Endothelial cell of umbilical vein (primary cell): ENCODE measurements around the gene MTR. TPM values are rescaled to one million over a fixed set of nuclear protein-coding genes. Genes with fewer than 3 reads are reported as not detected.

Experiments
- BruUV-seq: library from RNA; stranded (reverse); fragments of 400-500 nt; replicated peaks from 2 replicates; lab custom pipeline; 2021; lab: Mats Ljungman, UMichigan
- CTCF ChIA-PET: fragments of 300-600, 350-600 bp; sonication (Branson Sonifier 250); formaldehyde crosslinking; loops from one replicate; lab custom pipeline; 2021; ENCODE audit warnings: antibody characterized with exemption, inconsistent platforms; lab: Charles Lee
- POLR2A ChIA-PET: fragments of 300-600, 350-600 bp; sonication (Branson Sonifier 250); formaldehyde crosslinking; loops from one replicate; lab custom pipeline; 2021; ENCODE audit warnings: antibody characterized with exemption, inconsistent platforms; lab: Charles Lee
- DNase-seq: peaks from one replicate; pipeline ENCODE4 v3.0.0-alpha.2; 2011; ENCODE audit warnings: low read depth, low spot score
- FAIRE-seq: peaks from 2 replicates; lab custom pipeline; 2011; peaks lifted over from hg19 to GRCh38; lab: Jason Lieb, UNC
- H2AFZ ChIP-seq: 2 replicates; pipeline ENCODE4 v1.6.0; 2012; ENCODE audit warnings: low read depth, low read length, control low read depth, inconsistent platforms
- H3K27ac ChIP-seq: 2 replicates; pipeline ENCODE4 v1.5.1; 2011; ENCODE audit warnings: low read depth, mild to moderate bottlenecking, control low read depth, low read length, moderate library complexity; ENCODE audit not compliant: insufficient read depth
- H3K27me3 ChIP-seq, 2 experiments: 2 replicates each; pipeline versions ENCODE4 v1.6.0 to v1.6.1; 2011; ENCODE audit warnings: low read length in 2 of 2, mixed read lengths in 1 of 2; ENCODE audit not compliant: control insufficient read depth in 2 of 2, insufficient read depth in 2 of 2
- H3K36me3 ChIP-seq, 2 experiments: 2 replicates in 1 of 2; 3 replicates in 1 of 2; pipeline ENCODE4 v1.5.1; 2011; ENCODE audit warnings: low read length in 2 of 2, mild to moderate bottlenecking in 1 of 2, moderate library complexity in 1 of 2; ENCODE audit not compliant: control insufficient read depth in 2 of 2, insufficient read depth in 2 of 2; ENCODE audit errors: extremely low read depth in 1 of 2
- H3K4me1 ChIP-seq: 3 replicates; pipeline ENCODE4 v1.5.1; 2011; ENCODE audit warnings: mild to moderate bottlenecking, low read length; ENCODE audit not compliant: control insufficient read depth, insufficient read depth; ENCODE audit errors: extremely low read depth
- H3K4me2 ChIP-seq: 2 replicates; pipeline ENCODE4 v1.6.1; 2011; ENCODE audit warnings: low read length, control low read depth, mixed read lengths; ENCODE audit not compliant: insufficient read depth
- H3K4me3 ChIP-seq, 3 experiments: fragments of 200-600 bp in 1 of 3; sonication (generic), shearing (Covaris generic) in 1 of 3; replicated peaks in 1 of 3; 2 replicates each; pipeline ENCODE4 v1.5.1; 2011 to 2016; ENCODE audit warnings: control low read depth in 3 of 3, low read length in 3 of 3, mild to moderate bottlenecking in 2 of 3, inconsistent platforms in 1 of 3, low read depth in 1 of 3, moderate library complexity in 1 of 3; ENCODE audit not compliant: insufficient read depth in 1 of 3
- H3K79me2 ChIP-seq: 2 replicates; pipeline ENCODE4 v1.6.0; 2012; ENCODE audit warnings: low read length, inconsistent platforms; ENCODE audit not compliant: control insufficient read depth, insufficient read depth
- H3K9ac ChIP-seq: replicated peaks from 2 replicates; pipeline ENCODE3; 2011; ENCODE audit warnings: low read length, control low read depth; ENCODE audit not compliant: insufficient read depth; ENCODE audit errors: extremely low read depth
- H3K9me1 ChIP-seq: replicated peaks from 3 replicates; pipeline ENCODE4 v1.6.0; 2011; ENCODE audit warnings: mild to moderate bottlenecking, low read length; ENCODE audit not compliant: control insufficient read depth, insufficient read depth; ENCODE audit errors: extremely low read depth
- H3K9me3 ChIP-seq: replicated peaks from 2 replicates; pipeline ENCODE4 v1.5.1; 2012; ENCODE audit warnings: low read length, inconsistent platforms; ENCODE audit not compliant: control insufficient read depth, insufficient read depth
- H4K20me1 ChIP-seq: replicated peaks from 2 replicates; pipeline ENCODE3; 2011; ENCODE audit warnings: mild to moderate bottlenecking, low read length; ENCODE audit not compliant: control insufficient read depth, insufficient read depth; ENCODE audit errors: extremely low read depth
- CTCF ChIP-seq, 2 donors: IDR thresholded peaks; 1 replicate in 1 of 2; 2 replicates in 1 of 2; pipeline ENCODE4 v1.5.1; 2011; ENCODE audit warnings: low read length in 2 of 2, mild to moderate bottlenecking in 2 of 2, moderate library complexity in 2 of 2, control low read depth in 1 of 2, inconsistent platforms in 1 of 2, low read depth in 1 of 2; ENCODE audit not compliant: insufficient read depth in 1 of 2; ENCODE audit errors: extremely low read depth in 1 of 2
- EZH2 ChIP-seq: IDR thresholded peaks from 2 replicates; pipeline ENCODE4 v1.6.1; 2012; ENCODE audit warnings: borderline replicate concordance, low read depth, mild to moderate bottlenecking, moderate library complexity, low read length, inconsistent platforms; ENCODE audit not compliant: severe bottlenecking
- FOS ChIP-seq: IDR thresholded peaks from 2 replicates; pipeline ENCODE4 v1.6.1; 2011; ENCODE audit warnings: mild to moderate bottlenecking, low read length, moderate library complexity, borderline replicate concordance; ENCODE audit not compliant: insufficient read depth
- GATA2 ChIP-seq: IDR thresholded peaks from 2 replicates; pipeline ENCODE4 v1.7.0; 2011; ENCODE audit warnings: low read depth, mild to moderate bottlenecking, moderate library complexity, mixed read lengths, low read length; ENCODE audit not compliant: insufficient read length, insufficient read depth
- JUN ChIP-seq: IDR thresholded peaks from 2 replicates; pipeline ENCODE4 v1.6.1; 2011; ENCODE audit warnings: borderline replicate concordance, low read depth; ENCODE audit not compliant: insufficient read length, insufficient read depth
- MAX ChIP-seq: IDR thresholded peaks from 2 replicates; pipeline ENCODE4 v1.6.1; 2011; ENCODE audit not compliant: insufficient read depth, insufficient read length
- MYC ChIP-seq: IDR thresholded peaks from one replicate; pipeline ENCODE4 v1.6.1; 2011; ENCODE audit warnings: mild to moderate bottlenecking, low read depth, low read length
- POLR2A ChIP-seq: IDR thresholded peaks from 2 replicates; pipeline ENCODE4 v1.6.1; 2012; ENCODE audit warnings: low read depth, mild to moderate bottlenecking, control low read depth, low read length
- POLR2AphosphoS5 ChIP-seq: IDR thresholded peaks from 2 replicates; pipeline ENCODE4 v1.6.1; 2012; ENCODE audit warnings: low read depth, mild to moderate bottlenecking, control low read depth, low read length, moderate library complexity; ENCODE audit not compliant: insufficient read depth
- dilution Hi-C: fragments of 300-500 bp; cut with MboI; formaldehyde crosslinking; loops from one replicate; pipeline ENCODE4 v1.15.0; 2019; ENCODE audit warnings: low sequenced_read_pairs; ENCODE audit not compliant: extremely low pct_ligation_motif_present
- intact Hi-C: fragments of 100-400 bp; cut with micrococcal nuclease; formaldehyde crosslinking; loops from one replicate; pipeline ENCODE4 v1.10.0; 2022
- polyA plus RNA-seq, 4 experiments: library from polyadenylated mRNA; depleted of rRNA in 3 of 4; stranded (reverse) in 3 of 4; unstranded in 1 of 4; fragments of >200 nt; gene quantifications; 2 replicates each; pipeline versions ENCODE4 v1.2.1 to v1.2.3, GENCODE V29; 2011 to 2012; ENCODE audit warnings: missing spikeins in 1 of 4
- total RNA-seq: library from RNA; stranded (reverse); gene quantifications from 2 replicates; pipeline ENCODE4 v1.2.3, GENCODE V29; 2021

Gene MTR
- total and polyA plus RNA-seq, 2 donors (not counting 3 experiments of a cell fraction or from before 2014, with no cell fraction given) = 6.7 to 45.2 TPM

GRCh38 chr1:236800002-236800620 is 5.0 kb downstream of the MTR start:
- dilution Hi-C loops = no loop called here
- peaks cover 6% of the 10 kb centered on the region for H3K4me1 ChIP-seq
- H3K4me3 ChIP-seq = no peak overlapping the region
- POLR2A ChIA-PET = no interaction called here
- CTCF ChIA-PET = interaction anchor here (1.0 to 2.2 kb wide), 4 partner anchors 12 to 70 kb away, joined by 4 to 5 read pairs (median 4); no protein-coding TSS in a partner anchor
- no peak overlapping the region for H3K4me2 ChIP-seq
- BruUV-seq = no TSS peak
- no peaks in the 10 kb centered on the region for H3K27me3 ChIP-seq
- peaks cover 1 to 3% of the 10 kb centered on the region in 2 experiments for H3K36me3 ChIP-seq
- H3K9me3 ChIP-seq = no peaks in the 10 kb centered on the region
- no peaks in the 10 kb centered on the region for H3K9me1 ChIP-seq
- no peak for FAIRE-seq
- TF ChIP-seq POLR2AphosphoS5 = no peak
- no peak for TF ChIP-seq MAX
- TF ChIP-seq EZH2 = no peak
- no peak for TF ChIP-seq FOS
- no peak for TF ChIP-seq POLR2A
- no peak for TF ChIP-seq JUN
- no peak for TF ChIP-seq MYC
- no peak for TF ChIP-seq GATA2
- TF ChIP-seq CTCF (IDR thresholded peaks at IDR 0.05; ENCODE audit: extremely low read depth in 1 of 2, insufficient read depth in 1 of 2, low read depth in 1 of 2, low read length in 2 of 2) = no peak
- no peak overlapping the region for H2AFZ ChIP-seq
- no peak overlapping the region for H3K9ac ChIP-seq
- intact Hi-C loops = no loop called here
- H4K20me1 ChIP-seq = no peaks in the 10 kb centered on the region
- H3K27ac ChIP-seq = no peak overlapping the region
- DNase-seq = no peak
- peaks cover 41% of the 10 kb centered on the region for H3K79me2 ChIP-seq
